SK-N-SH (cell line): ENCODE data around the gene SLC7A1.

ENCODE experiments used
- CTCF ChIP-seq: fragments of 200-600 bp; sonication (generic); IDR thresholded peaks from 2 replicates; pipeline ENCODE4 v1.6.1; 2017; ENCODE audit warnings: antibody characterized with exemption, mild to moderate bottlenecking, moderate library complexity
- EP300 ChIP-seq, 2 experiments: IDR thresholded peaks; 2 replicates each; pipeline versions ENCODE4 v1.4.0 to v1.6.1; 2012; ENCODE audit warnings: borderline replicate concordance in 1 of 2, low read depth in 1 of 2, low read length in 1 of 2
- GATA2 ChIP-seq: sonication (generic); formaldehyde crosslinking; IDR thresholded peaks from 2 replicates; pipeline ENCODE4 v1.5.0; 2020; ENCODE audit warnings: mild to moderate bottlenecking, missing genetic modification reagents
- IRF3 ChIP-seq: fragments of 150-350 bp; IDR thresholded peaks from 2 replicates; pipeline ENCODE4 v1.6.1; 2016; ENCODE audit warnings: mild to moderate bottlenecking, low read depth, low read length
- JUND ChIP-seq: IDR thresholded peaks from 2 replicates; pipeline ENCODE4 v1.4.0; 2012
- POLR2AphosphoS5 ChIP-seq: IDR thresholded peaks from 2 replicates; pipeline ENCODE4 v1.6.1; 2012; ENCODE audit warnings: low read depth, low read length
- RCOR1 ChIP-seq: fragments of 150-350 bp; IDR thresholded peaks from 2 replicates; pipeline ENCODE4 v1.6.1; 2017; ENCODE audit warnings: antibody characterized with exemption, low read length
- RFX5 ChIP-seq: IDR thresholded peaks from 2 replicates; pipeline ENCODE4 v1.6.1; 2012; ENCODE audit warnings: mild to moderate bottlenecking, improper control_type of control experiment, low read length
- SIN3A ChIP-seq: IDR thresholded peaks from 2 replicates; pipeline ENCODE4 v1.6.1; 2012; ENCODE audit warnings: low read depth, mild to moderate bottlenecking, low read length, moderate library complexity, borderline replicate concordance
- TAF1 ChIP-seq: IDR thresholded peaks from 2 replicates; pipeline ENCODE4 v1.6.1; 2012; ENCODE audit warnings: low read depth, mild to moderate bottlenecking, low read length, moderate library complexity, borderline replicate concordance
- USF2 ChIP-seq: fragments of 150-350 bp; IDR thresholded peaks from 2 replicates; pipeline ENCODE4 v1.6.1; 2017; ENCODE audit warnings: antibody characterized with exemption, low read length, low read depth, borderline replicate concordance

- TF ChIP-seq GATA2 (CRISPR knock-in tag), result no peak
- TF ChIP-seq USF2, result no peak
- no peak for TF ChIP-seq JUND
- TF ChIP-seq CTCF, result no peak
- TF ChIP-seq EP300 (IDR thresholded peaks at IDR 0.05; ENCODE audit: borderline replicate concordance in 1 of 2, low read depth in 1 of 2, low read length in 1 of 2), result no peak
- no peak for TF ChIP-seq POLR2AphosphoS5
- no peak for TF ChIP-seq IRF3
- TF ChIP-seq RCOR1, result no peak
- TF ChIP-seq TAF1, result no peak
- TF ChIP-seq RFX5, result no peak
- no peak for TF ChIP-seq SIN3A
Observed at GRCh38 chr13:29542381-29542780, 53.1 kb downstream of the SLC7A1 start.
